ENCODE results near the gene FFAR4. TPM values are rescaled to one million over a fixed set of nuclear protein-coding genes. Genes with fewer than 3 reads are reported as not detected.

FFAR4 gene
- total and polyA plus RNA-seq, 12 donors = 0.20 to 1.4 (median 0.65) TPM; not detected in 2

GRCh38 chr10:93593254-93593653, 26.8 kb downstream of the FFAR4 start:
- no peak for DNase-seq
- Histone ChIP-seq H3K36me3 (replicated peaks in 1 of 2) (no peaks in the 10 kb centered on the region), H3K27ac (no peak overlapping the region), H3K9me3 (replicated peaks in 1 of 3) (no peaks in the 10 kb centered on the region), H3K4me3 (no peak overlapping the region), H3K27me3 (no peaks in the 10 kb centered on the region), H3K4me1 (replicated peaks in 1 of 2) (no peaks in the 10 kb centered on the region)
- TF ChIP-seq POLR2A (IDR thresholded peaks at IDR 0.05) (no peak), CTCF (IDR thresholded peaks at IDR 0.05) (no peak)
- WGBS, 4 donors = 81 to 89% (median 86%) methylated on average over 4 of the region's 4 CpGs
- intact Hi-C loops (cut with DNase I) = no loop called here

- H3K4me3 ChIP-seq = no peak overlapping the region
- TF ChIP-seq CTCF (IDR thresholded peaks at IDR 0.05) (no peak), POLR2A (IDR thresholded peaks at IDR 0.05) (no peak)
- H3K36me3 ChIP-seq (replicated peaks in 1 of 2) = no peaks in the 10 kb centered on the region
- no peaks in the 10 kb centered on the region for H3K4me1 ChIP-seq (replicated peaks in 1 of 2)
- intact Hi-C loops (cut with DNase I) = no loop called here
- H3K27ac ChIP-seq = no peak overlapping the region
- DNase-seq = no peak
- no peaks in the 10 kb centered on the region for H3K9me3 ChIP-seq (replicated peaks in 1 of 3)
- H3K27me3 ChIP-seq = no peaks in the 10 kb centered on the region
- 87 to 94% (median 93%) methylated on average over 9 to 18 of the region's 18 CpGs for WGBS, 4 donors
Observed at GRCh38 chr10:93593749-93594148, 27.3 kb downstream of the FFAR4 start.

DNA sequence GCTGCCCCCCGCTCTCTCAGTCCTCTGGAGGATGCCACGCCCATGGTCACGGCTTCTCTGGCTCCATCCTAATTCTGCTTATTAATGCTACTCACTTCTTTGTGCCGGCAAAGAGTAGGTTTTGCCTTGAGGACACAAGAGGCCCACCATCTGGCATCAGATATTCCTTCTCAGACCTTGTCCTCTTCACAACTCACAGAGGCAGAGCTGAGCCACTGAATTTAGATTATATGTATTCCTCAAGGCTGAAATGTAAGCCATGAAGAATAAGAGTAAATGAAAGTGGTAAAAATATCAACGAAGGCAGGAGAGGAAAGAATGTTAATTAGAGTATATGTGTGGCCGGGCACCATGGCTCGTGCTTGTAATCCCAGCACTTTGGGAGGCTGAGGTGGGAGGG, 28.1 kb downstream of the FFAR4 start:
- Histone ChIP-seq H3K4me1 (replicated peaks in 1 of 2) (no peaks in the 10 kb centered on the region), H3K27ac (no peak overlapping the region), H3K27me3 (no peaks in the 10 kb centered on the region), H3K4me3 (no peak overlapping the region), H3K36me3 (replicated peaks in 1 of 2) (no peaks in the 10 kb centered on the region), H3K9me3 (replicated peaks in 1 of 3) (no peaks in the 10 kb centered on the region)
- DNase-seq = no peak
- WGBS, 4 donors = 87 to 91% (median 91%) methylated on average over 7 of the region's 7 CpGs
- no peak for TF ChIP-seq POLR2A (IDR thresholded peaks at IDR 0.05)
- TF ChIP-seq CTCF (IDR thresholded peaks at IDR 0.05) = no peak
- intact Hi-C loops (cut with DNase I) = no loop called here

GRCh38 chr10:93595378-93596161, 29.1 kb downstream of the FFAR4 start:
- WGBS, 4 donors = 77 to 92% (median 84%) methylated on average over 4 to 5 of the region's 5 CpGs
- Histone ChIP-seq H3K4me1 (replicated peaks in 1 of 2) (no peaks in the 10 kb centered on the region), H3K4me3 (no peak overlapping the region), H3K9me3 (replicated peaks in 1 of 3) (no peaks in the 10 kb centered on the region), H3K27me3 (no peaks in the 10 kb centered on the region), H3K36me3 (replicated peaks in 1 of 2) (no peaks in the 10 kb centered on the region), H3K27ac (no peak overlapping the region)
- intact Hi-C loops (cut with DNase I) = no loop called here
- no peak for TF ChIP-seq POLR2A (IDR thresholded peaks at IDR 0.05)
- TF ChIP-seq CTCF (IDR thresholded peaks at IDR 0.05) = no peak
- no peak for DNase-seq

Data from adrenal gland (tissue), 12 donors.